GM23338 (cell line): ENCODE data around the gene NDUFB6. TPM values are rescaled to one million over a fixed set of nuclear protein-coding genes. Genes with fewer than 3 reads are reported as not detected.

Experiments
- ATAC-seq: fragments of 200-7000 bp; cut with Tn5 transposase; 3 replicates; pipeline ENCODE4 v1.9.1; 2020
- DNase-seq: peaks from one replicate; pipeline ENCODE4 v3.0.0-alpha.2; 2015; ENCODE audit warnings: low spot score
- H2AFZ ChIP-seq: fragments of 200-600 bp; sonication (generic); 2 replicates; pipeline ENCODE4 v1.8.0; 2016; ENCODE audit warnings: antibody characterized with exemption, mild to moderate bottlenecking, moderate library complexity
- H3F3A ChIP-seq: fragments of 200-600 bp; sonication (generic); replicated peaks from 2 replicates; pipeline ENCODE4 v1.8.0; 2017; ENCODE audit warnings: antibody characterized with exemption, mixed run types, low read depth
- H3K27ac ChIP-seq: fragments of 200-600 bp; sonication (generic); 2 replicates; pipeline ENCODE4 v1.6.1; 2016; ENCODE audit warnings: low read depth
- H3K27me3 ChIP-seq: fragments of 200-600 bp; sonication (generic); 2 replicates; pipeline ENCODE4 v1.8.0; 2016; ENCODE audit warnings: mild to moderate bottlenecking, mixed run types, moderate library complexity; ENCODE audit not compliant: insufficient read depth
- H3K36me3 ChIP-seq: fragments of 200-600 bp; sonication (generic); 2 replicates; pipeline ENCODE4 v1.8.0; 2016; ENCODE audit warnings: mild to moderate bottlenecking; ENCODE audit not compliant: insufficient read depth
- H3K4me1 ChIP-seq: fragments of 200-600 bp; sonication (generic); 2 replicates; pipeline ENCODE4 v1.8.0; 2016; ENCODE audit warnings: mild to moderate bottlenecking, moderate library complexity; ENCODE audit not compliant: insufficient read depth
- H3K4me2 ChIP-seq: fragments of 200-600 bp; sonication (generic); 2 replicates; pipeline ENCODE4 v1.7.1; 2017; ENCODE audit warnings: mixed run types
- H3K4me3 ChIP-seq: fragments of 200-600 bp; sonication (generic); 2 replicates; pipeline ENCODE4 v1.6.1; 2016; ENCODE audit warnings: mixed run types
- H3K79me2 ChIP-seq: fragments of 200-600 bp; sonication (generic); replicated peaks from 2 replicates; pipeline ENCODE4 v1.8.0; 2017; ENCODE audit warnings: mild to moderate bottlenecking; ENCODE audit not compliant: insufficient read depth
- H3K9me2 ChIP-seq: fragments of 200-600 bp; sonication (generic); 2 replicates; pipeline ENCODE4 v1.8.0; 2017; ENCODE audit not compliant: insufficient read depth
- H4K20me1 ChIP-seq: fragments of 200-600 bp; sonication (generic); replicated peaks from 2 replicates; pipeline ENCODE4 v1.8.0; 2017; ENCODE audit warnings: mild to moderate bottlenecking; ENCODE audit not compliant: insufficient read depth
- H3K27ac Mint-ChIP-seq: 2 replicates; pipeline ENCODE4 v1.8.0; 2020; ENCODE audit warnings: inconsistent platforms, mild to moderate bottlenecking, moderate library complexity, mixed read lengths
- H3K27me3 Mint-ChIP-seq: 3 replicates; pipeline ENCODE4 v1.8.0; 2022; ENCODE audit warnings: low read depth, mild to moderate bottlenecking, moderate library complexity, mixed read lengths, inconsistent platforms; ENCODE audit not compliant: insufficient read depth, poor library complexity
- H3K36me3 Mint-ChIP-seq: 3 replicates; pipeline ENCODE4 v1.8.0; 2021; ENCODE audit warnings: low read depth, mild to moderate bottlenecking, inconsistent platforms, moderate library complexity, mixed read lengths
- H3K4me1 Mint-ChIP-seq: 3 replicates; pipeline ENCODE4 v1.8.0; 2020; ENCODE audit warnings: mild to moderate bottlenecking, inconsistent platforms, mixed read lengths
- H3K4me3 Mint-ChIP-seq: 3 replicates; pipeline ENCODE4 v1.8.0; 2021; ENCODE audit warnings: moderate library complexity, mild to moderate bottlenecking, inconsistent platforms, mixed read lengths
- H3K9me3 Mint-ChIP-seq: 3 replicates; pipeline ENCODE4 v1.8.0; 2020; ENCODE audit warnings: moderate library complexity, mild to moderate bottlenecking, inconsistent platforms, mixed read lengths
- CREB1 ChIP-seq: fragments of 250-450 bp; sonication (Bioruptor Pico); IDR thresholded peaks from 2 replicates; pipeline ENCODE4 v1.5.0; 2020; ENCODE audit warnings: low read depth, mild to moderate bottlenecking, moderate library complexity
- CTCF ChIP-seq, 2 experiments: fragments of 200-600 bp in 1 of 2; sonication (generic) in 1 of 2; conservative IDR thresholded peaks; 2 replicates each; pipeline versions ENCODE4 v1.5.1 to v1.6.1; 2016 to 2017; ENCODE audit warnings: antibody characterized with exemption in 2 of 2, low read depth in 2 of 2, mild to moderate bottlenecking in 2 of 2, moderate library complexity in 1 of 2
- JUNB ChIP-seq: IDR thresholded peaks from one replicate; pipeline ENCODE4 v1.6.1; 2016; ENCODE audit warnings: antibody characterized with exemption; ENCODE audit not compliant: unreplicated experiment
- POLR2AphosphoS5 ChIP-seq: IDR thresholded peaks from 2 replicates; pipeline ENCODE4 v1.6.1; 2016; ENCODE audit warnings: antibody characterized with exemption, low read depth
- REST ChIP-seq: IDR thresholded peaks from one replicate; pipeline ENCODE4 v1.6.1; 2018; ENCODE audit warnings: antibody characterized with exemption; ENCODE audit not compliant: unreplicated experiment
- ZNF331 ChIP-seq: fragments of 250-450 bp; sonication (Bioruptor Pico); IDR thresholded peaks from 2 replicates; pipeline ENCODE4 v1.5.0; 2020; ENCODE audit warnings: low read depth, mild to moderate bottlenecking, moderate library complexity
- polyA plus RNA-seq: library from polyadenylated mRNA; unstranded; fragments of >200 nt; fragmentation: Nextera tagmentation; extraction: Ambion mirVana; gene quantifications from 2 replicates; pipeline ENCODE4 v1.2.1, GENCODE V29; 2016
- total RNA-seq: library from RNA; depleted of rRNA; stranded (reverse); fragments of >200 nt; shearing (Covaris generic); gene quantifications from 2 replicates; pipeline ENCODE4 v1.2.3, GENCODE V29; 2014

The NDUFB6 gene
- total and polyA plus RNA-seq, 2 experiments from 2014 or later = 56.5 to 231 TPM

GRCh38 chr9:32551276-32552051, 21.5 kb downstream of the NDUFB6 start:
- peak overlapping the region; percentile 89 for H3K4me3 Mint-ChIP-seq
- Histone ChIP-seq H3K27me3 (no peaks in the 10 kb centered on the region), H3K79me2 (peaks cover 59% of the 10 kb centered on the region), H4K20me1 (peaks cover 28% of the 10 kb centered on the region), H3K4me3 (peak overlapping the region; percentile 91), H3K27ac (peak overlapping the region; percentile 78), H3K4me2 (peak overlapping the region; percentile 83), H3K36me3 (no peaks in the 10 kb centered on the region), H3K4me1 (peaks cover 8% of the 10 kb centered on the region), H3K9me2 (no peaks in the 10 kb centered on the region), H2AFZ (peak overlapping the region; percentile 67; the same call in 1 of the 2 replicates), H3F3A (peaks cover 5% of the 10 kb centered on the region)
- peak overlapping the region; percentile 99 for H3K27ac Mint-ChIP-seq
- H3K9me3 Mint-ChIP-seq = no peaks in the 10 kb centered on the region; the same call in 2 of the 3 replicates
- ATAC-seq (peak; percentile 33), DNase-seq (peak; percentile 72)
- peaks cover 29% of the 10 kb centered on the region for H3K36me3 Mint-ChIP-seq
- peaks cover 18% of the 10 kb centered on the region for H3K4me1 Mint-ChIP-seq
- TF ChIP-seq REST = peak; percentile 9
- no peak for TF ChIP-seq CTCF (conservative IDR thresholded peaks at IDR 0.05; ENCODE audit: low read depth in 2 of 2)
- H3K27me3 Mint-ChIP-seq = peaks cover 22% of the 10 kb centered on the region

GRCh38 chr9:32550562-32551275, 22.2 kb downstream of the NDUFB6 start:
- peaks cover 22% of the 10 kb centered on the region for H3K27me3 Mint-ChIP-seq
- H3K4me1 Mint-ChIP-seq = peaks cover 18% of the 10 kb centered on the region

More at GRCh38 chr9:32550562-32551275, 22.2 kb downstream of the NDUFB6 start:
- Mint-ChIP-seq H3K27ac (peak overlapping the region; percentile 99), H3K9me3 (no peaks in the 10 kb centered on the region; the same call in 2 of the 3 replicates), H3K4me3 (peak overlapping the region; percentile 89), H3K36me3 (peaks cover 29% of the 10 kb centered on the region)
- H3K36me3 ChIP-seq = no peaks in the 10 kb centered on the region
- H3K4me3 ChIP-seq = peak overlapping the region; percentile 91
- peak overlapping the region; percentile 78 for H3K27ac ChIP-seq
- no peaks in the 10 kb centered on the region for H3K9me2 ChIP-seq
- DNase-seq (peak; percentile 98), ATAC-seq (peak; percentile 83)
- no peaks in the 10 kb centered on the region for H3K27me3 ChIP-seq
- peaks cover 35% of the 10 kb centered on the region for H4K20me1 ChIP-seq
- H3K79me2 ChIP-seq = peaks cover 59% of the 10 kb centered on the region
- peaks cover 5% of the 10 kb centered on the region for H3F3A ChIP-seq
- H3K4me1 ChIP-seq = peaks cover 8% of the 10 kb centered on the region
- TF ChIP-seq CTCF (conservative IDR thresholded peaks at IDR 0.05; ENCODE audit: low read depth in 2 of 2) (peak in 1 of 2 experiments; percentile 14; a peak in 2 of 4 replicates), ZNF331 (CRISPR knock-in tag) (no peak), POLR2AphosphoS5 (peak; percentile 77), CREB1 (CRISPR knock-in tag) (peak; percentile 89), JUNB (no peak)
- H3K4me2 ChIP-seq = peak overlapping the region; percentile 92
- peak overlapping the region; percentile 67; the same call in 1 of the 2 replicates for H2AFZ ChIP-seq
